Measurements from ENCODE around the gene RGS11. TPM values are rescaled to one million over a fixed set of nuclear protein-coding genes. Genes with fewer than 3 reads are reported as not detected.

The RGS11 gene
- total RNA-seq, 1 experiment from 2014 or later, result 10.2 TPM

DNA sequence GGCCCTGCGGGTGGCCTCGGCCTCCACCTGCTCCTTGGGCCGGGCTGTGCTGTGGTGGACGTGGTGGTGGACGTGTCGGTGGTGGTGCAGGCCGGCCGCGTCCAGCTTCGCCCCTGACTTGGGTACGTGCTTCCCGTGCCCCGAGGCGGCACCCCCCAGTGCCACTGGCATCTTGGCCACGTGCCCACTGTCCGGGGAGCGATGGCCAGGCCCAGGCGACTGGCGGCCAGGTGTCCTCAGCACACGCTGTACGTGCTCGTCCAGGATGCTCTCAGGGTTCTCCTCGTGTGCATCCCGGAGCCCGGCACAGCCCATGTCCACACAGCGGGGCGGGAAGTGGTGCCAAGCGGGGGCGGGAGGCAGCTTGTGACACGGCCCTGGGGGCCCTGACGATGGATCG lies 22.1 kb upstream of the RGS11 start:
- intact Hi-C loops (cut with micrococcal nuclease; ENCODE audit: unreplicated experiment) (no loop called here), in situ Hi-C loops (cut with HindIII; ENCODE audit: low pct_unique_long_range_greater_than_20kb, low sequenced_read_pairs) (no loop called here)
- DNase-seq (ENCODE audit: low read depth, low spot score) (no peak), ATAC-seq (no peak)
- Histone ChIP-seq H3K36me3 (ENCODE audit: control insufficient read depth, insufficient read depth, low read length) (no peaks in the 10 kb centered on the region), H3K4me1 (ENCODE audit: control insufficient read depth, insufficient read depth, low read length) (no peaks in the 10 kb centered on the region), H3K27ac (ENCODE audit: low read length) (no peak overlapping the region), H3K27me3 (ENCODE audit: control insufficient read depth, insufficient read depth, low read length) (no peaks in the 10 kb centered on the region), H3K4me3 (ENCODE audit: low read depth in 2 of 2, low read length in 2 of 2) (no peak overlapping the region), H3K9me3 (ENCODE audit: control insufficient read depth, insufficient read depth, low read depth, low read length) (no peaks in the 10 kb centered on the region)
- TF ChIP-seq SIN3A (IDR thresholded peaks at IDR 0.05; ENCODE audit: borderline replicate concordance, insufficient read depth, low read depth, low read length) (no peak), TCF7L2 (IDR thresholded peaks at IDR 0.05; ENCODE audit: low read depth, low read length) (no peak), POLR2AphosphoS5 (IDR thresholded peaks at IDR 0.05; ENCODE audit: low read depth, low read length) (no peak)
- TF ChIP-seq, protein P1, sequence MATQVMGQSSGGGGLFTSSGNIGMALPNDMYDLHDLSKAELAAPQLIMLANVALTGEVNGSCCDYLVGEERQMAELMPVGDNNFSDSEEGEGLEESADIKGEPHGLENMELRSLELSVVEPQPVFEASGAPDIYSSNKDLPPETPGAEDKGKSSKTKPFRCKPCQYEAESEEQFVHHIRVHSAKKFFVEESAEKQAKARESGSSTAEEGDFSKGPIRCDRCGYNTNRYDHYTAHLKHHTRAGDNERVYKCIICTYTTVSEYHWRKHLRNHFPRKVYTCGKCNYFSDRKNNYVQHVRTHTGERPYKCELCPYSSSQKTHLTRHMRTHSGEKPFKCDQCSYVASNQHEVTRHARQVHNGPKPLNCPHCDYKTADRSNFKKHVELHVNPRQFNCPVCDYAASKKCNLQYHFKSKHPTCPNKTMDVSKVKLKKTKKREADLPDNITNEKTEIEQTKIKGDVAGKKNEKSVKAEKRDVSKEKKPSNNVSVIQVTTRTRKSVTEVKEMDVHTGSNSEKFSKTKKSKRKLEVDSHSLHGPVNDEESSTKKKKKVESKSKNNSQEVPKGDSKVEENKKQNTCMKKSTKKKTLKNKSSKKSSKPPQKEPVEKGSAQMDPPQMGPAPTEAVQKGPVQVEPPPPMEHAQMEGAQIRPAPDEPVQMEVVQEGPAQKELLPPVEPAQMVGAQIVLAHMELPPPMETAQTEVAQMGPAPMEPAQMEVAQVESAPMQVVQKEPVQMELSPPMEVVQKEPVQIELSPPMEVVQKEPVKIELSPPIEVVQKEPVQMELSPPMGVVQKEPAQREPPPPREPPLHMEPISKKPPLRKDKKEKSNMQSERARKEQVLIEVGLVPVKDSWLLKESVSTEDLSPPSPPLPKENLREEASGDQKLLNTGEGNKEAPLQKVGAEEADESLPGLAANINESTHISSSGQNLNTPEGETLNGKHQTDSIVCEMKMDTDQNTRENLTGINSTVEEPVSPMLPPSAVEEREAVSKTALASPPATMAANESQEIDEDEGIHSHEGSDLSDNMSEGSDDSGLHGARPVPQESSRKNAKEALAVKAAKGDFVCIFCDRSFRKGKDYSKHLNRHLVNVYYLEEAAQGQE (IDR thresholded peaks at IDR 0.05; ENCODE audit: insufficient read depth in 1 of 2, low read depth in 2 of 2, low read length in 1 of 2), result no peak
- TF ChIP-seq, protein P2, sequence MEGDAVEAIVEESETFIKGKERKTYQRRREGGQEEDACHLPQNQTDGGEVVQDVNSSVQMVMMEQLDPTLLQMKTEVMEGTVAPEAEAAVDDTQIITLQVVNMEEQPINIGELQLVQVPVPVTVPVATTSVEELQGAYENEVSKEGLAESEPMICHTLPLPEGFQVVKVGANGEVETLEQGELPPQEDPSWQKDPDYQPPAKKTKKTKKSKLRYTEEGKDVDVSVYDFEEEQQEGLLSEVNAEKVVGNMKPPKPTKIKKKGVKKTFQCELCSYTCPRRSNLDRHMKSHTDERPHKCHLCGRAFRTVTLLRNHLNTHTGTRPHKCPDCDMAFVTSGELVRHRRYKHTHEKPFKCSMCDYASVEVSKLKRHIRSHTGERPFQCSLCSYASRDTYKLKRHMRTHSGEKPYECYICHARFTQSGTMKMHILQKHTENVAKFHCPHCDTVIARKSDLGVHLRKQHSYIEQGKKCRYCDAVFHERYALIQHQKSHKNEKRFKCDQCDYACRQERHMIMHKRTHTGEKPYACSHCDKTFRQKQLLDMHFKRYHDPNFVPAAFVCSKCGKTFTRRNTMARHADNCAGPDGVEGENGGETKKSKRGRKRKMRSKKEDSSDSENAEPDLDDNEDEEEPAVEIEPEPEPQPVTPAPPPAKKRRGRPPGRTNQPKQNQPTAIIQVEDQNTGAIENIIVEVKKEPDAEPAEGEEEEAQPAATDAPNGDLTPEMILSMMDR (IDR thresholded peaks at IDR 0.05), result no peak
- BruUV-seq (replicated peaks), result no TSS peak
- POLR2A ChIA-PET, result interaction anchor here (0.5 kb wide), 1 partner anchor 21 kb away, joined by 3 read pairs; no protein-coding TSS in a partner anchor
- CTCF ChIA-PET, result no interaction called here

DNA sequence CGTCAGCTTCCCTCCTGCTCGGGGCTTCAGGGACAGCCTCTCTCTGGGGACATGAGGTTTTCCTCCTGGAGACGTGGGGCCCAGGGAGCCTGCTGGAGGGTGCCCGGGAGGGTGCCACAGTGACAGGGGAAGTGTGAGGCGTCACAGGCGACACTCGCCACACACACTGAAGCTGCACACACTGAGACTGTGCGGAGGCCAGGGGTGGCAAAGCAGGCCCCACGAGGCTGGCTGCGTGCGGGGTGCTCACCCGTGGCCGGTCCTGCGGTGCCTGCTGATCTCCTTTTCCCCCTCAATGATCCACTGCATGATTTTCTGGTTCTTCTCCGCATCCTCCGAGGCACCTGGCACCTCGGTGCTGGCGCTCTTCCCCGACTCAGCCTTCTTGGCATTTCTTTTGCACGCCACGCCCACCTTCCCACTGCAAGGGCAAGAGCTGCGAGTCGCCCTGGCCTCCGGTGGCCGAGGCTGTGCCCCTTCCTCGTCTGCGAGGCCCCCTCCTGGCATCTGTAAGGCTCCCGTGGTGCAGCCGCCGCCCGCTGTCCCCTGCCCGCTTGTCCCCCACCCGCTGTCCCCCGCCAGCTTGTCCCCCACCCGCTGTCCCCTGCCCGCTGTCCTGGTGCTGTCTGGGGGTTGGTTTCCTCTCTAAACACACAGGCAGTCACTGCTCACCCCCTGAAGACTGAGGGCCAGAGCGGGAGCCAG lies 21.2 kb upstream of the RGS11 start:
- in situ Hi-C loops (cut with HindIII; ENCODE audit: low pct_unique_long_range_greater_than_20kb, low sequenced_read_pairs) (no loop called here), intact Hi-C loops (cut with micrococcal nuclease; ENCODE audit: unreplicated experiment) (no loop called here)
- H3K27ac ChIP-seq (ENCODE audit: low read length), result no peak overlapping the region
- ChIA-PET CTCF (no interaction called here), POLR2A (no interaction called here)
- no peaks in the 10 kb centered on the region for H3K36me3 ChIP-seq (ENCODE audit: control insufficient read depth, insufficient read depth, low read length)
- ATAC-seq (peak; percentile 11; the same call in 1 of the 2 replicates), DNase-seq (ENCODE audit: low read depth, low spot score) (no peak)
- no peaks in the 10 kb centered on the region for H3K27me3 ChIP-seq (ENCODE audit: control insufficient read depth, insufficient read depth, low read length)
- H3K4me1 ChIP-seq (ENCODE audit: control insufficient read depth, insufficient read depth, low read length), result no peaks in the 10 kb centered on the region
- H3K9me3 ChIP-seq (ENCODE audit: control insufficient read depth, insufficient read depth, low read depth, low read length), result no peaks in the 10 kb centered on the region
- BruUV-seq (replicated peaks), result no TSS peak
- no peak overlapping the region for H3K4me3 ChIP-seq (ENCODE audit: low read depth in 2 of 2, low read length in 2 of 2)
- TF ChIP-seq, protein P1 (IDR thresholded peaks at IDR 0.05; ENCODE audit: insufficient read depth in 1 of 2, low read depth in 2 of 2, low read length in 1 of 2), result no peak
- no peak for TF ChIP-seq TCF7L2 (IDR thresholded peaks at IDR 0.05; ENCODE audit: low read depth, low read length)
- no peak for TF ChIP-seq POLR2AphosphoS5 (IDR thresholded peaks at IDR 0.05; ENCODE audit: low read depth, low read length)
- no peak for TF ChIP-seq SIN3A (IDR thresholded peaks at IDR 0.05; ENCODE audit: borderline replicate concordance, insufficient read depth, low read depth, low read length)
- TF ChIP-seq, protein P2 (IDR thresholded peaks at IDR 0.05), result no peak

Data from Panc1 (cell line).